ENCODE data around the gene MMS19. TPM values are rescaled to one million over a fixed set of nuclear protein-coding genes. Genes with fewer than 3 reads are reported as not detected.
"Not testable (repeated sequence)": the region's sequence is repeated elsewhere in the genome, so short reads cannot be mapped to it uniquely, and the experiment has no call there.

Gene MMS19
- polyA plus RNA-seq, 2 donors = 37.8 to 45.1 TPM

DNA sequence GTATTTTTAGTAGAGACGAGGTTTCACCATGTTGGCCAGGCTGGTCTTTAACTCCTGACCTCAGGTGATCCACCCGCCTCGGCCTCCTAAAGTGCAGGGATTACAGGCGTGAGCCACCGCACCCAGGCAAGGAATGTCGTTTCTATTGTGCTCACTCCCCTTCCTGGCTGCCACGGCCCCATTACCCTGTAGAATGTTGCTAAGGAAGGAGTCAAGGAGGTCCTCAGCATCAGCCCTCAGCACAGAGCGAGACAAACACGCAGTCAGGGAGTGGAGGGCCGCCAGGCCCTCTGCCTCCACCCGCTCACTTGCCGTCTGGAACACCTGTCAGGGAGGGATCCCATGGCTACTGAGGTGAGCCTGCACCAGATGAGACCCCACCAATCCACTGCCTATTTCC lies 29.4 kb downstream of the MMS19 start:
- peaks cover 24 to 41% of the 10 kb centered on the region in 2 donors for H3K36me3 ChIP-seq (ENCODE audit: control insufficient read depth in 2 of 2, insufficient read depth in 2 of 2, low read length in 1 of 2)
- not testable (repeated sequence) for H3K9me3 ChIP-seq (ENCODE audit: control insufficient read depth in 2 of 2, insufficient read depth in 1 of 2, low read depth in 1 of 2, low read length in 1 of 2)
- WGBS, 2 donors = 80 to 82% methylated on average over 12 of the region's 12 CpGs

GRCh38 chr10:97468162-97468561 lies 30.1 kb downstream of the MMS19 start:
- peaks cover 0 to 4% of the 10 kb centered on the region in 2 donors for H3K4me1 ChIP-seq (ENCODE audit: control insufficient read depth in 2 of 2, insufficient read depth in 2 of 2, low read length in 1 of 2)
- peak overlapping the region in 1 of 2 donors; percentile 1 for H3K27ac ChIP-seq (ENCODE audit: low read depth in 2 of 2, low read length in 1 of 2)
- H3K36me3 ChIP-seq (ENCODE audit: control insufficient read depth in 2 of 2, insufficient read depth in 2 of 2, low read length in 1 of 2) = peaks cover 24 to 42% of the 10 kb centered on the region in 2 donors
- H3K4me3 ChIP-seq (ENCODE audit: low read depth in 1 of 2, low read length in 2 of 2) = no peak overlapping the region
- H3K9me3 ChIP-seq (ENCODE audit: control insufficient read depth in 2 of 2, insufficient read depth in 1 of 2, low read depth in 1 of 2, low read length in 1 of 2) = no peaks in the 10 kb centered on the region
- H3K27me3 ChIP-seq (ENCODE audit: control insufficient read depth in 1 of 2, insufficient read depth in 2 of 2, low read length in 2 of 2) = no peaks in the 10 kb centered on the region
- 59 to 60% methylated on average over 3 of the region's 3 CpGs for WGBS, 2 donors

More for the DNA sequence above, 29.4 kb downstream of the MMS19 start:
- H3K27me3 ChIP-seq (ENCODE audit: control insufficient read depth in 1 of 2, insufficient read depth in 2 of 2, low read length in 2 of 2); H3K27ac ChIP-seq (ENCODE audit: low read depth in 2 of 2, low read length in 1 of 2); H3K4me3 ChIP-seq (ENCODE audit: low read depth in 1 of 2, low read length in 2 of 2); H3K4me1 ChIP-seq (ENCODE audit: control insufficient read depth in 2 of 2, insufficient read depth in 2 of 2, low read length in 1 of 2): not testable (repeated sequence)

GRCh38 chr10:97466755-97467154 lies 31.5 kb downstream of the MMS19 start:
- H3K27me3 ChIP-seq (ENCODE audit: control insufficient read depth in 1 of 2, insufficient read depth in 2 of 2, low read length in 2 of 2) = no peaks in the 10 kb centered on the region
- H3K4me1 ChIP-seq (ENCODE audit: control insufficient read depth in 2 of 2, insufficient read depth in 2 of 2, low read length in 1 of 2) = peaks cover 0 to 4% of the 10 kb centered on the region in 2 donors
- H3K27ac ChIP-seq (ENCODE audit: low read depth in 2 of 2, low read length in 1 of 2) = no peak overlapping the region
- no peaks in the 10 kb centered on the region for H3K9me3 ChIP-seq (ENCODE audit: control insufficient read depth in 2 of 2, insufficient read depth in 1 of 2, low read depth in 1 of 2, low read length in 1 of 2)
- H3K4me3 ChIP-seq (ENCODE audit: low read depth in 1 of 2, low read length in 2 of 2) = no peak overlapping the region
- peaks cover 34 to 47% of the 10 kb centered on the region in 2 donors for H3K36me3 ChIP-seq (ENCODE audit: control insufficient read depth in 2 of 2, insufficient read depth in 2 of 2, low read length in 1 of 2)
- 62 to 79% methylated on average over 4 of the region's 4 CpGs for WGBS, 2 donors

DNA sequence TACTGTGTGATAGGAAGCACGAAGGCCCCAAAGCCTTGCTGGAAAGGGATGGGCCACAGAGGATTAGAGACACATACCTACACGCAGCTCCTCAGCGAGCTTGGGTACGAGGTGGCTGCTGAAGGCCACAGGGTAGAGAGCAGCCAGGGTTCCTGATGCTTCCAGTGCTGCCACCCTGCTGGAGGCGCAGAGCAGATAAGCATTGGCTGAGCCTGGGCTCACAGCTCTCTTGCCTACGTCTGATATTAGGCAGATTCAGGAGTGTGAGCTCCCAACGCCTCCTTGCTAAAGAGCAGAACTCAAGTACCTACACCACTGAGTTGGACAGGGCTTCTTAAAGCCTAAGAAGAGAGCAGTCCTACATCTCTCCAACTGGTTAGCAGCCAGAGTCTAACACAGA lies 32.2 kb downstream of the MMS19 start:
- H3K36me3 ChIP-seq (ENCODE audit: control insufficient read depth in 2 of 2, insufficient read depth in 2 of 2, low read length in 1 of 2) = peaks cover 34 to 52% of the 10 kb centered on the region in 2 donors
- H3K9me3 ChIP-seq (ENCODE audit: control insufficient read depth in 2 of 2, insufficient read depth in 1 of 2, low read depth in 1 of 2, low read length in 1 of 2) = no peaks in the 10 kb centered on the region
- H3K27ac ChIP-seq (ENCODE audit: low read depth in 2 of 2, low read length in 1 of 2) = no peak overlapping the region
- no peak overlapping the region for H3K4me3 ChIP-seq (ENCODE audit: low read depth in 1 of 2, low read length in 2 of 2)
- no peaks in the 10 kb centered on the region for H3K27me3 ChIP-seq (ENCODE audit: control insufficient read depth in 1 of 2, insufficient read depth in 2 of 2, low read length in 2 of 2)
- WGBS, 2 donors = 91 to 98% methylated on average over 7 of the region's 7 CpGs
- H3K4me1 ChIP-seq (ENCODE audit: control insufficient read depth in 2 of 2, insufficient read depth in 2 of 2, low read length in 1 of 2) = peaks cover 0 to 4% of the 10 kb centered on the region in 2 donors

DNA sequence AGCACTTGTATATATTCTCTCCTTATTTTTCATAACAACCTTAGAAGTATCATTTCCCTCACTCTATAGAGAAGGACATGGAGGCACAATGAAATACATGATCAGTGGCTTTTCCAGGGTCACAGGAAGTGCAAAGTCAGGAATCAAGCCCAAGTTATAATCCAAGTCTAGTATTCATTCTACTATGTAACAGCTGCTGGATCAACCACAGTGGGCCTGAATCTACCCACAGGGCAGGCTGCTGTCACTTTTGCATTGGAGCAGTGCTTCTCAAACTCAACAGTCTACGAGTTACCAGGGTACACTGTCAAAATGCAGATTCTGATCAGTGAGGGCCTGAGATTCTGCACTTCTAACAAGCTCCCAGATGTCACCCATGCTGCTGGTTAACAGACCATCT lies 34.0 kb downstream of the MMS19 start:
- Histone ChIP-seq H3K4me1 (ENCODE audit: control insufficient read depth in 2 of 2, insufficient read depth in 2 of 2, low read length in 1 of 2) (peaks cover 0 to 4% of the 10 kb centered on the region in 2 donors), H3K9me3 (ENCODE audit: control insufficient read depth in 2 of 2, insufficient read depth in 1 of 2, low read depth in 1 of 2, low read length in 1 of 2) (no peaks in the 10 kb centered on the region), H3K4me3 (ENCODE audit: low read depth in 1 of 2, low read length in 2 of 2) (no peak overlapping the region), H3K36me3 (ENCODE audit: control insufficient read depth in 2 of 2, insufficient read depth in 2 of 2, low read length in 1 of 2) (peaks cover 34 to 55% of the 10 kb centered on the region in 2 donors), H3K27ac (ENCODE audit: low read depth in 2 of 2, low read length in 1 of 2) (no peak overlapping the region), H3K27me3 (ENCODE audit: control insufficient read depth in 1 of 2, insufficient read depth in 2 of 2, low read length in 2 of 2) (no peaks in the 10 kb centered on the region)
- WGBS, 2 donors = 46 to 61% methylated on average over 1 of the region's 1 CpG

DNA sequence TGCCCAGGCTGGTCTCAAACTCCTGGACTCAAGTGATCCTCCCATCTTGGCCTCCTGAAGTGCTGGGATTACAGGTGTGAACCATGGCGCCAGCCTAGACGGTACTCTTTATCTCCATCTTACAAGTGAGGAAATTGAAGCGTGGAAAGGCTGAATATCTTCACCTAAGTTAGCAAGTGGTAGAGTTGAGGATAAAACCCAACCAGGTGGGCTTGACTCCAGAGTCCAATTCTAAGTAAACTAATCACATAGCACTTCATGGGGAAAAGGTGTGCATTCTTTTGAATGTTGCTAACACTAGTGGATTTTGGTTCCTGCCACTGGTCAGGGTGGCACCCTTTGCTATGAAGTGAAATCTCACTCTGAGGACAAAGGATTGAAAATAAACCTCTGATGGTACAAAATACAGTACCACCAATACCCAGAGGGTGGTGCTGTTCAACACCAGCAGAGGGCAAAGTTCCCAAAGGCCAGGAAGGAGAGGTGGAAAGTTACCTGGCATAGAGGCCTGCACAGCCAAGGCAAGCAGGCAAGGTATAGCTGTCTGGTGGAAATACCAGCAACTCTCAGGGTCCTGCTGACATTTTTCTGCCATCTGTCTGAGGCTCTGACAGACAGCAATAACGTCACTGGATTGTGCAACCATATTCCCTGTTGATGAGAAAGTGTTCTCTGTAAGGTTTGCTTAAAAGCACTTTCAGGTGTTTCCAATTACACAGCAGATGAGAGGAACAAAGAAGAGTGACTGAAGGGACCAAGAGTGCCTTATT lies 34.7 kb downstream of the MMS19 start:
- Histone ChIP-seq H3K4me3 (ENCODE audit: low read depth in 1 of 2, low read length in 2 of 2) (no peak overlapping the region), H3K9me3 (ENCODE audit: control insufficient read depth in 2 of 2, insufficient read depth in 1 of 2, low read depth in 1 of 2, low read length in 1 of 2) (no peaks in the 10 kb centered on the region), H3K27me3 (ENCODE audit: control insufficient read depth in 1 of 2, insufficient read depth in 2 of 2, low read length in 2 of 2) (no peaks in the 10 kb centered on the region), H3K4me1 (ENCODE audit: control insufficient read depth in 2 of 2, insufficient read depth in 2 of 2, low read length in 1 of 2) (no peaks in the 10 kb centered on the region), H3K36me3 (ENCODE audit: control insufficient read depth in 2 of 2, insufficient read depth in 2 of 2, low read length in 1 of 2) (peaks cover 33 to 54% of the 10 kb centered on the region in 2 donors), H3K27ac (ENCODE audit: low read depth in 2 of 2, low read length in 1 of 2) (no peak overlapping the region)
- WGBS, 2 donors = 71 to 78% methylated on average over 4 of the region's 4 CpGs

DNA sequence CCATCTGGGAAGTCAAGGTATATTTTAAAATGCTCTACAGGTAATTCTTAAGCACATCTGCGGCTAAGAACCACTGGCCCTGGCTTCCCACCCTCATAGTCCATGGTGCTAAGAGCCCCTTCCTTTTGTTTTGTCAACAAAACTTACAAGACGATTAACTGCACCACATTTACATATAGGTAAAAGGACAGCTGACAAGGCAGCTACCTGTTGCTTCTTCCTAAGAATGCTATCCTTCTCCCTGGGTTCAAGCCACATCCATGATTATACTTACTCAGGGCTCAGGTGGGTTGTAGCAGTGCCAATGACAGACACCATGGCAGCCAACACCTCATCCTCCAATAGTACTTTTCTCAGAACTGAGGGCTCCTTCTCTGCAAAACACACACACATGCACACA lies 35.9 kb downstream of the MMS19 start:
- Histone ChIP-seq H3K36me3 (ENCODE audit: control insufficient read depth in 2 of 2, insufficient read depth in 2 of 2, low read length in 1 of 2) (peaks cover 36 to 60% of the 10 kb centered on the region in 2 donors), H3K4me1 (ENCODE audit: control insufficient read depth in 2 of 2, insufficient read depth in 2 of 2, low read length in 1 of 2) (no peaks in the 10 kb centered on the region), H3K27me3 (ENCODE audit: control insufficient read depth in 1 of 2, insufficient read depth in 2 of 2, low read length in 2 of 2) (no peaks in the 10 kb centered on the region), H3K4me3 (ENCODE audit: low read depth in 1 of 2, low read length in 2 of 2) (no peak overlapping the region), H3K27ac (ENCODE audit: low read depth in 2 of 2, low read length in 1 of 2) (no peak overlapping the region), H3K9me3 (ENCODE audit: control insufficient read depth in 2 of 2, insufficient read depth in 1 of 2, low read depth in 1 of 2, low read length in 1 of 2) (no peaks in the 10 kb centered on the region)
- WGBS, 2 donors = 90 to 92% methylated on average over 2 of the region's 2 CpGs

- peaks cover 40 to 59% of the 10 kb centered on the region in 2 donors for H3K36me3 ChIP-seq (ENCODE audit: control insufficient read depth in 2 of 2, insufficient read depth in 2 of 2, low read length in 1 of 2)
- H3K4me3 ChIP-seq (ENCODE audit: low read depth in 1 of 2, low read length in 2 of 2) = no peak overlapping the region
- no peaks in the 10 kb centered on the region for H3K27me3 ChIP-seq (ENCODE audit: control insufficient read depth in 1 of 2, insufficient read depth in 2 of 2, low read length in 2 of 2)
- no peak overlapping the region for H3K27ac ChIP-seq (ENCODE audit: low read depth in 2 of 2, low read length in 1 of 2)
- 76 to 81% methylated on average over 7 of the region's 7 CpGs for WGBS, 2 donors
- no peaks in the 10 kb centered on the region for H3K9me3 ChIP-seq (ENCODE audit: control insufficient read depth in 2 of 2, insufficient read depth in 1 of 2, low read depth in 1 of 2, low read length in 1 of 2)
- no peaks in the 10 kb centered on the region for H3K4me1 ChIP-seq (ENCODE audit: control insufficient read depth in 2 of 2, insufficient read depth in 2 of 2, low read length in 1 of 2)
These were observed 38.3 kb downstream of the MMS19 start for GRCh38 chr10:97459933-97460332.

DNA sequence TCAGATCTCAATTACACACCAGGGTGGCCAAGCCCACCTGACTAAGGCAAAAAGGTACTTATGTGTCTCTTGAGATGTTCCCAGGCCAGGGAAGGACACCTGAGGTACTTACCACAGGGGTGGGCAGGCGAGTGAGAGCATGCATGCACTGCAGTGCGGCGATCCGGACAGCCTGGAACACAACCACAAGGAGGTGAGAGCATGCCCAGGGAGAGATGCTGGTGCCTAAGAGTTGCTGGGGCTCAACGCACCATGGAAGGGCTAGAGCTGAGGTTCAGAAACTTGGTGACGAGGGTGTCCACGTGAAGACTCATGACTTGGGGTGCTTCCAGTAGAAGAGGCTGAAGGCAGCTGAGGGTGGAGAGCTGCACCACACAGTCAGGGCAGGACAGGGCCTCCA lies 39.1 kb downstream of the MMS19 start:
- H3K9me3 ChIP-seq (ENCODE audit: control insufficient read depth in 2 of 2, insufficient read depth in 1 of 2, low read depth in 1 of 2, low read length in 1 of 2) = no peaks in the 10 kb centered on the region

GRCh38 chr10:97456686-97457065 lies 41.5 kb downstream of the MMS19 start:
- Histone ChIP-seq H3K9me3 (ENCODE audit: control insufficient read depth in 2 of 2, insufficient read depth in 1 of 2, low read depth in 1 of 2, low read length in 1 of 2) (no peaks in the 10 kb centered on the region), H3K4me3 (ENCODE audit: low read depth in 1 of 2, low read length in 2 of 2) (no peak overlapping the region), H3K27me3 (ENCODE audit: control insufficient read depth in 1 of 2, insufficient read depth in 2 of 2, low read length in 2 of 2) (no peaks in the 10 kb centered on the region), H3K27ac (ENCODE audit: low read depth in 2 of 2, low read length in 1 of 2) (no peak overlapping the region), H3K4me1 (ENCODE audit: control insufficient read depth in 2 of 2, insufficient read depth in 2 of 2, low read length in 1 of 2) (peaks cover 3 to 5% of the 10 kb centered on the region in 2 donors), H3K36me3 (ENCODE audit: control insufficient read depth in 2 of 2, insufficient read depth in 2 of 2, low read length in 1 of 2) (peaks cover 31 to 58% of the 10 kb centered on the region in 2 donors)
- WGBS, 2 donors = 78 to 82% methylated on average over 3 of the region's 3 CpGs

More for the DNA sequence above, 39.1 kb downstream of the MMS19 start:
- WGBS, 2 donors = 84 to 92% methylated on average over 7 of the region's 7 CpGs
- peaks cover 37 to 59% of the 10 kb centered on the region in 2 donors for H3K36me3 ChIP-seq (ENCODE audit: control insufficient read depth in 2 of 2, insufficient read depth in 2 of 2, low read length in 1 of 2)
- no peak overlapping the region for H3K27ac ChIP-seq (ENCODE audit: low read depth in 2 of 2, low read length in 1 of 2)
- no peaks in the 10 kb centered on the region for H3K27me3 ChIP-seq (ENCODE audit: control insufficient read depth in 1 of 2, insufficient read depth in 2 of 2, low read length in 2 of 2)
- H3K4me3 ChIP-seq (ENCODE audit: low read depth in 1 of 2, low read length in 2 of 2) = no peak overlapping the region
- peaks cover 0 to 3% of the 10 kb centered on the region in 2 donors for H3K4me1 ChIP-seq (ENCODE audit: control insufficient read depth in 2 of 2, insufficient read depth in 2 of 2, low read length in 1 of 2)

Data from esophagus (tissue), 2 donors.